Uterus (tissue), 2 donors: ENCODE measurements around the gene RALGPS1.

ENCODE experiments used
- POLR2A ChIP-seq, 2 donors: fragments of 450-650 bp; IDR thresholded peaks; one replicate each; pipeline ENCODE4 v1.6.1; 2016; ENCODE audit warnings: antibody characterized with exemption in 2 of 2, mild to moderate bottlenecking in 1 of 2, moderate library complexity in 1 of 2
- TF ChIP-seq, protein P1 (sequence below), 4 experiments: fragments of 200-600 bp in 2 of 4; fragments of 450-650 bp in 2 of 4; sonication (generic) in 2 of 4; IDR thresholded peaks; one replicate each; pipeline ENCODE4 v1.5.1; 2016 to 2019; ENCODE audit warnings: antibody characterized with exemption in 4 of 4, mild to moderate bottlenecking in 2 of 4, moderate library complexity in 1 of 4

DNA sequence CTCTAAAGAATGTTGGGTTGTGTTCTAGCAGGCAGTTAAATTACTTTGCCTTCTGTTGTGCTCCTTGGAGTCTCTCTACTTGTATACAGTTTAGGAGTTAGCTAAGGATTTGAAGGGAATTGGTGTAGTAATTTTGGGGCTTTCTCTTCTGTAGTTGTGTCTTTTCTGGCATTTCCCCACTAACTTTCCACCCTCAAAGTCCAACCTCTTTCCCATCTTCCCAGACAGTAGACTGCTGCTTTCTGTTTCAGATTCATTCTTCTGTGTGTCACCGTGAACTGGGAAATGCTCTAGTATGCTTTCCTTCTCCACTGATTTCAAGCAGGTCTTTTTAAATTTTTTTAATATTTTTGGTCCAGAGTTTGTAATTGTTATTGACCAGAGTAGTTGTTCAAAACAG is 212.4 kb downstream of the RALGPS1 start:
- TF ChIP-seq, protein P1, sequence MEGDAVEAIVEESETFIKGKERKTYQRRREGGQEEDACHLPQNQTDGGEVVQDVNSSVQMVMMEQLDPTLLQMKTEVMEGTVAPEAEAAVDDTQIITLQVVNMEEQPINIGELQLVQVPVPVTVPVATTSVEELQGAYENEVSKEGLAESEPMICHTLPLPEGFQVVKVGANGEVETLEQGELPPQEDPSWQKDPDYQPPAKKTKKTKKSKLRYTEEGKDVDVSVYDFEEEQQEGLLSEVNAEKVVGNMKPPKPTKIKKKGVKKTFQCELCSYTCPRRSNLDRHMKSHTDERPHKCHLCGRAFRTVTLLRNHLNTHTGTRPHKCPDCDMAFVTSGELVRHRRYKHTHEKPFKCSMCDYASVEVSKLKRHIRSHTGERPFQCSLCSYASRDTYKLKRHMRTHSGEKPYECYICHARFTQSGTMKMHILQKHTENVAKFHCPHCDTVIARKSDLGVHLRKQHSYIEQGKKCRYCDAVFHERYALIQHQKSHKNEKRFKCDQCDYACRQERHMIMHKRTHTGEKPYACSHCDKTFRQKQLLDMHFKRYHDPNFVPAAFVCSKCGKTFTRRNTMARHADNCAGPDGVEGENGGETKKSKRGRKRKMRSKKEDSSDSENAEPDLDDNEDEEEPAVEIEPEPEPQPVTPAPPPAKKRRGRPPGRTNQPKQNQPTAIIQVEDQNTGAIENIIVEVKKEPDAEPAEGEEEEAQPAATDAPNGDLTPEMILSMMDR (IDR thresholded peaks at IDR 0.05): no peak
- no peak for TF ChIP-seq POLR2A (IDR thresholded peaks at IDR 0.05)
